HepG2 (cell line): ENCODE results near the gene SOAT1. TPM values are rescaled to one million over a fixed set of nuclear protein-coding genes. Genes with fewer than 3 reads are reported as not detected.

Experiments used
- ATAC-seq: fragments of 200-7000 bp; cut with Tn5 transposase; 3 replicates; pipeline ENCODE4 v1.9.1; 2020; ENCODE audit warnings: mild to moderate bottlenecking, moderate library complexity
- BruUV-seq: library from RNA; stranded (reverse); fragments of 400-500 nt; replicated peaks from 2 replicates; lab custom pipeline; 2021; lab: Mats Ljungman, UMichigan
- CTCF ChIA-PET: fragments of 300-600 bp; formaldehyde crosslinking; extraction: SDS; loops from one replicate; lab custom pipeline; 2021; ENCODE audit warnings: low total read pairs, inconsistent platforms, low intra/inter-chr PET ratio; lab: Yijun Ruan, JAX
- POLR2A ChIA-PET: fragments of 350-600 bp; sonication (Branson Sonifier 250); formaldehyde crosslinking; loops from one replicate; lab custom pipeline; 2020; ENCODE audit warnings: antibody characterized with exemption, inconsistent platforms; lab: Yijun Ruan, JAX
- DNase-seq: peaks from one replicate; pipeline ENCODE4 v3.0.0-alpha.2; 2015; ENCODE audit warnings: low spot score
- FAIRE-seq: peaks from 3 replicates; lab custom pipeline; 2011; peaks lifted over from hg19 to GRCh38; lab: Jason Lieb, UNC
- H2AFZ ChIP-seq: one replicate; pipeline ENCODE4 v1.6.1; 2011; ENCODE audit warnings: low read length, inconsistent platforms
- H3K27ac ChIP-seq: fragments of 300-600 bp; 3 replicates; pipeline ENCODE4 v1.8.0; 2011; ENCODE audit warnings: mixed run types, mild to moderate bottlenecking, mixed read lengths, low read length, inconsistent platforms; ENCODE audit not compliant: insufficient read depth; ENCODE audit errors: extremely low read length
- H3K27me3 ChIP-seq, 2 experiments: fragments of 200-600 bp in 1 of 2; 2 replicates in 1 of 2; 3 replicates in 1 of 2; pipeline versions ENCODE4 v1.6.0 to v1.8.0; 2011; ENCODE audit warnings: low read length in 2 of 2, mild to moderate bottlenecking in 2 of 2, moderate library complexity in 2 of 2, inconsistent platforms in 1 of 2; ENCODE audit not compliant: insufficient read depth in 2 of 2, control insufficient read depth in 1 of 2
- H3K36me3 ChIP-seq, 2 experiments: fragments of 200-600 bp in 1 of 2; replicated peaks in 1 of 2; 2 replicates in 1 of 2; 3 replicates in 1 of 2; pipeline versions ENCODE4 v1.5.1 to v1.8.0; 2011; ENCODE audit warnings: low read length in 2 of 2, inconsistent platforms in 1 of 2; ENCODE audit not compliant: insufficient read depth in 2 of 2, control insufficient read depth in 1 of 2
- H3K4me1 ChIP-seq: 2 replicates; pipeline ENCODE4 v1.5.1; 2012; ENCODE audit warnings: low read length, inconsistent platforms; ENCODE audit not compliant: insufficient read depth
- H3K4me2 ChIP-seq: 2 replicates; pipeline ENCODE4 v1.6.0; 2011; ENCODE audit warnings: low read depth, low read length, inconsistent platforms
- H3K4me3 ChIP-seq, 3 experiments: fragments of 200-600 bp in 1 of 3; sonication (generic), shearing (Covaris generic) in 1 of 3; replicated peaks in 1 of 3; 2 replicates each; pipeline ENCODE4 v1.5.1; 2011 to 2016; ENCODE audit warnings: low read length in 3 of 3, inconsistent platforms in 2 of 3, low read depth in 2 of 3, mild to moderate bottlenecking in 2 of 3, control low read depth in 1 of 3, mixed read lengths in 1 of 3; ENCODE audit not compliant: insufficient read depth in 1 of 3
- H3K79me2 ChIP-seq: one replicate; pipeline ENCODE4 v1.6.1; 2011; ENCODE audit warnings: low read length, inconsistent platforms; ENCODE audit not compliant: insufficient read depth
- H3K9ac ChIP-seq: 2 replicates; pipeline ENCODE4 v1.6.0; 2011; ENCODE audit warnings: mild to moderate bottlenecking, low read depth, low read length, inconsistent platforms; ENCODE audit not compliant: insufficient read depth
- H3K9me3 ChIP-seq: 2 replicates; pipeline ENCODE4 v1.5.1; 2012; ENCODE audit warnings: mild to moderate bottlenecking, low read length
- H4K20me1 ChIP-seq: 2 replicates; pipeline ENCODE4 v1.6.0; 2011; ENCODE audit warnings: inconsistent platforms, mild to moderate bottlenecking, low read length, moderate library complexity; ENCODE audit not compliant: insufficient read depth
- BCL6 ChIP-seq: IDR thresholded peaks from 2 replicates; pipeline ENCODE4 v1.6.1; 2016; ENCODE audit warnings: missing genetic modification reagents, missing compliant biosample characterization
- GFI1 ChIP-seq: sonication (generic); formaldehyde crosslinking; IDR thresholded peaks from 2 replicates; pipeline ENCODE4 v1.5.0; 2020; ENCODE audit warnings: missing genetic modification reagents, mild to moderate bottlenecking, borderline replicate concordance
- GMEB1 ChIP-seq: sonication (generic); formaldehyde crosslinking; IDR thresholded peaks from 2 replicates; pipeline ENCODE4 v1.5.1; 2020; ENCODE audit warnings: missing genetic modification reagents, mild to moderate bottlenecking, borderline replicate concordance
- HNRNPL ChIP-seq: fragments of 200-400 bp; formaldehyde crosslinking; IDR thresholded peaks from 2 replicates; pipeline ENCODE4 v1.6.1; 2017; ENCODE audit warnings: mild to moderate bottlenecking, low read depth, low read length
- NR2F6 ChIP-seq, 2 experiments: IDR thresholded peaks; 2 replicates each; pipeline ENCODE4 v1.6.1; 2016; ENCODE audit warnings: antibody characterized with exemption in 1 of 2, mild to moderate bottlenecking in 1 of 2
- XRCC5 ChIP-seq: fragments of 200-400 bp; formaldehyde crosslinking; optimal IDR thresholded peaks from 2 replicates; pipeline ENCODE3; 2017; ENCODE audit warnings: mild to moderate bottlenecking, low read length
- in situ Hi-C: cut with HindIII; loops from 2 replicates; pipeline ENCODE4 v1.10.0; 2017; ENCODE audit warnings: low pct_unique_long_range_greater_than_20kb; ENCODE audit not compliant: extremely low pct_ligation_motif_present
- intact Hi-C: fragments of 100-400 bp; cut with micrococcal nuclease; formaldehyde crosslinking; loops from one replicate; pipeline ENCODE4 v1.10.0; 2022; ENCODE audit not compliant: unreplicated experiment
- polyA plus RNA-seq, 8 experiments: library from polyadenylated mRNA; depleted of rRNA in 3 of 8; stranded (reverse) in 7 of 8; unstranded in 1 of 8; fragments of >200 nt; fragmentation: Illumina TruSeq in 4 of 8; extraction: Trizol in 4 of 8; gene quantifications; 2 replicates each; pipeline versions ENCODE4 v1.2.1 to v1.2.3, GENCODE V29; 2011 to 2016; ENCODE audit warnings: low read depth in 4 of 8, missing spikeins in 1 of 8, mixed read lengths in 1 of 8; ENCODE audit not compliant: insufficient read depth in 1 of 8
- total RNA-seq, 5 experiments: library from RNA; depleted of rRNA; stranded (reverse); fragments of >200 nt; fragmentation: Illumina TruSeq; extraction: Trizol; gene quantifications; 2 replicates each; pipeline ENCODE4 v1.2.3, GENCODE V29; 2016; ENCODE audit warnings: low read depth in 1 of 5
- TF ChIP-seq, protein P1 (sequence below): conservative IDR thresholded peaks from 2 replicates; pipeline ENCODE4 v1.6.1; 2018; ENCODE audit warnings: missing genetic modification reagents
- TF ChIP-seq, protein P2 (sequence below): sonication (generic); formaldehyde crosslinking; conservative IDR thresholded peaks from 2 replicates; pipeline ENCODE4 v1.8.0; 2022; ENCODE audit warnings: low read depth, missing genetic modification reagents
- TF ChIP-seq, protein P3 (sequence below): sonication (generic); formaldehyde crosslinking; IDR thresholded peaks from 2 replicates; pipeline ENCODE4 v1.5.0; 2020; ENCODE audit warnings: missing genetic modification reagents
- TF ChIP-seq, protein P4 (sequence below): sonication (generic); formaldehyde crosslinking; IDR thresholded peaks from 2 replicates; pipeline ENCODE4 v1.9.0; 2021; ENCODE audit warnings: missing genetic modification reagents, mild to moderate bottlenecking, borderline replicate concordance

SOAT1 gene
- total and polyA plus RNA-seq, 2 of the 13 experiments (the other 11 are each of a cell fraction or from before 2014, with no cell fraction given), result 22.3 to 52.0 TPM

DNA sequence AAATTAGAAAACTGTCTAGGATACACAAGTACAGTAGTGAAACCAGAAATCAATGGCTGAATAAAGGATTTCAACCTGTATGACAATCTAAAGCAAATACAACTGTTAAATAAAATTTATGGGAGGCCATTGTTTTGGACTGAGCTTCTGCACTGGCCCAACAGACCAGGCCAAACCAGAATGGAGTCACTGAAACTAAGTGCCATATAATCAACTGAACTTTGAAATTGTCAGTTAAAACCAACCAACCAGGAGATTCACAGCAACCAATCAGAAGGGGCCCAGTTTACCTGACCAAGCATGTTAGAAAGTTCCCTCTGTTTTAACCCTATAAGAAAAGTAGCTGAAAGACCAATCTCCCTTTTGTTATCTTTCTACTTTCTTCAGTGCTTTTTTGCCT, 30.5 kb upstream of the SOAT1 start:
- POLR2A ChIA-PET, result no interaction called here
- H2AFZ ChIP-seq, result no peak overlapping the region
- no peaks in the 10 kb centered on the region for H3K36me3 ChIP-seq
- no peaks in the 10 kb centered on the region for H3K9me3 ChIP-seq
- no peaks in the 10 kb centered on the region for H3K27me3 ChIP-seq
- in situ Hi-C loops (loop anchor here (25.0 kb wide), 1 partner anchor 324 kb away; the partner anchor contains the start of genes NPHS2 and TDRD5), intact Hi-C loops (no loop called here)
- no peaks in the 10 kb centered on the region for H3K4me1 ChIP-seq
- no peak overlapping the region for H3K4me3 ChIP-seq
- CTCF ChIA-PET, result no interaction called here
- no peak overlapping the region for H3K9ac ChIP-seq
- no peak overlapping the region for H3K27ac ChIP-seq
- H4K20me1 ChIP-seq, result no peaks in the 10 kb centered on the region
- no peaks in the 10 kb centered on the region for H3K79me2 ChIP-seq
- DNase-seq (no peak), ATAC-seq (no peak), FAIRE-seq (no peak)
- no TSS peak for BruUV-seq
- no peak overlapping the region for H3K4me2 ChIP-seq
- TF ChIP-seq NR2F6 (IDR thresholded peaks at IDR 0.05), result no peak
- no peak for TF ChIP-seq NR2F6 (CRISPR knock-in tag; IDR thresholded peaks at IDR 0.05)
- no peak for TF ChIP-seq GMEB1 (CRISPR knock-in tag)
- TF ChIP-seq, protein P1, sequence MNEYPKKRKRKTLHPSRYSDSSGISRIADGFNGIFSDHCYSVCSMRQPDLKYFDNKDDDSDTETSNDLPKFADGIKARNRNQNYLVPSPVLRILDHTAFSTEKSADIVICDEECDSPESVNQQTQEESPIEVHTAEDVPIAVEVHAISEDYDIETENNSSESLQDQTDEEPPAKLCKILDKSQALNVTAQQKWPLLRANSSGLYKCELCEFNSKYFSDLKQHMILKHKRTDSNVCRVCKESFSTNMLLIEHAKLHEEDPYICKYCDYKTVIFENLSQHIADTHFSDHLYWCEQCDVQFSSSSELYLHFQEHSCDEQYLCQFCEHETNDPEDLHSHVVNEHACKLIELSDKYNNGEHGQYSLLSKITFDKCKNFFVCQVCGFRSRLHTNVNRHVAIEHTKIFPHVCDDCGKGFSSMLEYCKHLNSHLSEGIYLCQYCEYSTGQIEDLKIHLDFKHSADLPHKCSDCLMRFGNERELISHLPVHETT, result no peak
- TF ChIP-seq HNRNPL, result no peak
- TF ChIP-seq, protein P2, sequence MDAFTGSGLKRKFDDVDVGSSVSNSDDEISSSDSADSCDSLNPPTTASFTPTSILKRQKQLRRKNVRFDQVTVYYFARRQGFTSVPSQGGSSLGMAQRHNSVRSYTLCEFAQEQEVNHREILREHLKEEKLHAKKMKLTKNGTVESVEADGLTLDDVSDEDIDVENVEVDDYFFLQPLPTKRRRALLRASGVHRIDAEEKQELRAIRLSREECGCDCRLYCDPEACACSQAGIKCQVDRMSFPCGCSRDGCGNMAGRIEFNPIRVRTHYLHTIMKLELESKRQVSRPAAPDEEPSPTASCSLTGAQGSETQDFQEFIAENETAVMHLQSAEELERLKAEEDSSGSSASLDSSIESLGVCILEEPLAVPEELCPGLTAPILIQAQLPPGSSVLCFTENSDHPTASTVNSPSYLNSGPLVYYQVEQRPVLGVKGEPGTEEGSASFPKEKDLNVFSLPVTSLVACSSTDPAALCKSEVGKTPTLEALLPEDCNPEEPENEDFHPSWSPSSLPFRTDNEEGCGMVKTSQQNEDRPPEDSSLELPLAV (CRISPR knock-in tag), result no peak
- TF ChIP-seq GFI1 (CRISPR knock-in tag), result no peak
- TF ChIP-seq BCL6 (CRISPR knock-in tag), result no peak
- TF ChIP-seq XRCC5, result no peak
- TF ChIP-seq, protein P3, sequence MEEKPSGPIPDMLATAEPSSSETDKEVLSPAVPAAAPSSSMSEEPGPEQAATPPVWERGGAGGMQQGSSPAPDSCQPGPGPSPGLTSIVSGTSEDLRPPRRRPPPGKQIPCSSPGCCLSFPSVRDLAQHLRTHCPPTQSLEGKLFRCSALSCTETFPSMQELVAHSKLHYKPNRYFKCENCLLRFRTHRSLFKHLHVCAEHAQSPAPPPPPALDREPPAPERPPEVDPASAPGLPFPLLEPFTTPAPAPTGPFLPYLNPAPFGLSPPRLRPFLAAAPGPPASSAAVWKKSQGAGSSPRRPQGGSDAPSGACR (CRISPR knock-in tag), result no peak
- TF ChIP-seq, protein P4, sequence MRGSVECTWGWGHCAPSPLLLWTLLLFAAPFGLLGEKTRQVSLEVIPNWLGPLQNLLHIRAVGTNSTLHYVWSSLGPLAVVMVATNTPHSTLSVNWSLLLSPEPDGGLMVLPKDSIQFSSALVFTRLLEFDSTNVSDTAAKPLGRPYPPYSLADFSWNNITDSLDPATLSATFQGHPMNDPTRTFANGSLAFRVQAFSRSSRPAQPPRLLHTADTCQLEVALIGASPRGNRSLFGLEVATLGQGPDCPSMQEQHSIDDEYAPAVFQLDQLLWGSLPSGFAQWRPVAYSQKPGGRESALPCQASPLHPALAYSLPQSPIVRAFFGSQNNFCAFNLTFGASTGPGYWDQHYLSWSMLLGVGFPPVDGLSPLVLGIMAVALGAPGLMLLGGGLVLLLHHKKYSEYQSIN (CRISPR knock-in tag), result no peak
